Stimulated activated CD4-positive, alpha-beta T cell treated with anti-CD3 and anti-CD28 coated beads, TNF-alpha, amount 100 ng/mL, for 4 hours (primary cell): ENCODE measurements around the gene SPTLC2.
A peak's percentile ranks its signal among the peaks of the same experiment; 100 is the strongest.
"Not testable (repeated sequence)": the region's sequence is repeated elsewhere in the genome, so short reads cannot be mapped to it uniquely, and the experiment has no call there.

ENCODE experiments used
- DNase-seq, 3 experiments: peaks; one replicate each; pipeline ENCODE4 v3.0.0-alpha.2; 2020; ENCODE audit warnings: low read depth in 3 of 3

SPTLC2 gene, protein sequence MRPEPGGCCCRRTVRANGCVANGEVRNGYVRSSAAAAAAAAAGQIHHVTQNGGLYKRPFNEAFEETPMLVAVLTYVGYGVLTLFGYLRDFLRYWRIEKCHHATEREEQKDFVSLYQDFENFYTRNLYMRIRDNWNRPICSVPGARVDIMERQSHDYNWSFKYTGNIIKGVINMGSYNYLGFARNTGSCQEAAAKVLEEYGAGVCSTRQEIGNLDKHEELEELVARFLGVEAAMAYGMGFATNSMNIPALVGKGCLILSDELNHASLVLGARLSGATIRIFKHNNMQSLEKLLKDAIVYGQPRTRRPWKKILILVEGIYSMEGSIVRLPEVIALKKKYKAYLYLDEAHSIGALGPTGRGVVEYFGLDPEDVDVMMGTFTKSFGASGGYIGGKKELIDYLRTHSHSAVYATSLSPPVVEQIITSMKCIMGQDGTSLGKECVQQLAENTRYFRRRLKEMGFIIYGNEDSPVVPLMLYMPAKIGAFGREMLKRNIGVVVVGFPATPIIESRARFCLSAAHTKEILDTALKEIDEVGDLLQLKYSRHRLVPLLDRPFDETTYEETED

GRCh38 chr14:77616454-77617229 is at the start of gene SPTLC2:
Gene SPTLC2, minus strand, starts transcription at chr14:77616637. Its CDS starts 58 bp downstream, at chr14:77616579.
- DNase-seq, result peak; percentile 86 to 96 (median 93)

DNA sequence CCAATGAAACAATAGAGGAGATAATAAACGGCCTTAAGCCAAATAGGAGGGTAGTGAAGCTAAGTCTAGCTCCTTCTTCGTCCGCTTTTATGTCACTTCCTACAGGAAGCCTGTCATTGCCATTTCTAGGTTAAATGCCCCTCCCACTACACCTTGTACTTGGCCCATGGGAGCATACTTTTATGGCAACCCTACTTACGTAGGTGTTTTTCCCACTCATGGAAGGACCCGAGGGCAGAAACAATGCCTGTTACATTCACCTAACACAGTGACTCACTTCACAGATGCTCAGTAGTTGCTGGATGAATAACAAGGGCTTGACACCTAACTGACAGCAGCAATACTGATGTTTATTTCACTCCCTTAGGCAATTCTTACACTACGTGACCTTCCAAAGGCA is 46.9 kb upstream of the SPTLC2 start:
- no peak for DNase-seq

DNA sequence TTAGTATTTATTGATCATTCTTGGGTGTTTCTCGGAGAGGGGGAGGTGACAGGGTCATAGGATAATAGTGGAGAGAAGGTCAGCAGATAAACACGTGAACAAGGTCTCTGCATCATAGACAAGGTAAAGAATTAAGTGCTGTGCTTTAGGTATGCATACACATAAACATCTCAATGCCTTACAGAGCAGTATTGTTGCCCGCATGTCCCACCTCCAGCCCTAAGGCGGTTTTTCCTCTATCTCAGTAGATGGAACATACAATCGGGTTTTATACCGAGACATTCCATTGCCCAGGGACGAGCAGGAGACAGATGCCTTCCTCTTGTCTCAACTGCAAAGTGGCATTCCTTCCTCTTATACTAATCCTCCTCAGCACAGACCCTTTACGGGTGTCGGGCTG is 45.1 kb upstream of the SPTLC2 start:
- DNase-seq, result not testable (repeated sequence)

GRCh38 chr14:77660754-77661153 is 44.3 kb upstream of the SPTLC2 start:
- no peak for DNase-seq

GRCh38 chr14:77659831-77660230 is 43.4 kb upstream of the SPTLC2 start:
- DNase-seq, result no peak

DNA sequence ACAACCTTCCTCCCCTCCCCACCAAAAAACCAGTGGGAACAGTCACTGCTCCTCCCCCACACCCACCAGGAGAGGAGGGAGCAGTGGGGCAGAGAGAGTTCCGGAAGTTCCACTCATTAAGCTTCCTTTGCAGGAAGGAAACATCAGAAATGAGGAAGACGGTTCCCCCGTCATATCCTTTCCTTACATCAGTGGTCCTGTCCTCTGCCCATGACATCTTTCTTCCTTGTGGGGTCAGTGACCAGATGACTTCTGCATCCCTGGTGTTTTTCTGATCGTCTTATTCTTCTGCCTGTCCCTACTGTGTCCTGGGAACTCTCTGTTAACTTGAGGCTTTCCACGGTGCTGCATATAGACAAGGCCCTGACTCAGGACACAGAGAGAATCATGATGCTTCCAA is 40.8 kb upstream of the SPTLC2 start:
- no peak for DNase-seq

GRCh38 chr14:77654001-77654441 is 37.6 kb upstream of the SPTLC2 start:
- DNase-seq, result no peak

- no peak for DNase-seq
Observed at GRCh38 chr14:77649326-77649725, 32.9 kb upstream of the SPTLC2 start.

DNA sequence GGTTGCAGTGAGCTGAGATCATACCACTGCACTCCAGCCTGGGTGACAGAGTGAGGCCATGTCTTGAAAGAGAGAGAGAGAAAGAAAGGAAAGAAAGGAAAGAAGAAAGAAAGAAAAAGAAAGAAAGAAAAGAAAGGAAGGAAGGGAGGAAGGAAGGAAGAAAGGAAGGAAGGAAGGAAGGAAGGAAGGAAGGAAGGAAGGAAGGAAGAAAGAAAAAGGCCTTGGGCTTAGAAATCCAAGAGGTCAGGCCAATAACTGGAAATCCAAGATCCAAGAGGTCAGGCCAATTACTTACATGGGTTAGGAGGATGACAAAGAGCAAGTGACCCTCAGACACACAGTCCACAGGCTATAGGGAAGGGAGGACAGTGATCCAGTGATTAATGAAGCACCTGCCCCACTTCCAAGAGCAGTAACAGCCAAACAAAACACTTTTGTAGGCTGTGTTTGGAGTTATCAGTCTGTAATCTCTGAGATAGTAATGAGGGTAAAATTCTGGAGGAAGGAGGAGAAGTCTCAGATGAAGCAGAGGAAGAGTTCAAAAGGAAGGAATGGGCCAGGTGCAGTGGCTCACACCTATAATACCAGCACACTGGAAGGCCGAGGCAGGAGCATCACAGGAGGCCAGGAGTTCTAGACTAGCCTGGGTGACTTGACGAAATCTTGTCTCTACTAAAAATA is 32.2 kb upstream of the SPTLC2 start:
- DNase-seq, result no peak

- DNase-seq, result no peak
Observed at GRCh38 chr14:77647853-77648252, 31.4 kb upstream of the SPTLC2 start.

GRCh38 chr14:77646907-77647306 is 30.5 kb upstream of the SPTLC2 start:
- DNase-seq, result no peak

GRCh38 chr14:77645520-77646230 is 29.2 kb upstream of the SPTLC2 start:
- no peak for DNase-seq

- no peak for DNase-seq
Observed at GRCh38 chr14:77642407-77642806, 26.0 kb upstream of the SPTLC2 start.

GRCh38 chr14:77641534-77642341 is 25.3 kb upstream of the SPTLC2 start:
- peak; percentile 47 to 54 (median 48) for DNase-seq

DNA sequence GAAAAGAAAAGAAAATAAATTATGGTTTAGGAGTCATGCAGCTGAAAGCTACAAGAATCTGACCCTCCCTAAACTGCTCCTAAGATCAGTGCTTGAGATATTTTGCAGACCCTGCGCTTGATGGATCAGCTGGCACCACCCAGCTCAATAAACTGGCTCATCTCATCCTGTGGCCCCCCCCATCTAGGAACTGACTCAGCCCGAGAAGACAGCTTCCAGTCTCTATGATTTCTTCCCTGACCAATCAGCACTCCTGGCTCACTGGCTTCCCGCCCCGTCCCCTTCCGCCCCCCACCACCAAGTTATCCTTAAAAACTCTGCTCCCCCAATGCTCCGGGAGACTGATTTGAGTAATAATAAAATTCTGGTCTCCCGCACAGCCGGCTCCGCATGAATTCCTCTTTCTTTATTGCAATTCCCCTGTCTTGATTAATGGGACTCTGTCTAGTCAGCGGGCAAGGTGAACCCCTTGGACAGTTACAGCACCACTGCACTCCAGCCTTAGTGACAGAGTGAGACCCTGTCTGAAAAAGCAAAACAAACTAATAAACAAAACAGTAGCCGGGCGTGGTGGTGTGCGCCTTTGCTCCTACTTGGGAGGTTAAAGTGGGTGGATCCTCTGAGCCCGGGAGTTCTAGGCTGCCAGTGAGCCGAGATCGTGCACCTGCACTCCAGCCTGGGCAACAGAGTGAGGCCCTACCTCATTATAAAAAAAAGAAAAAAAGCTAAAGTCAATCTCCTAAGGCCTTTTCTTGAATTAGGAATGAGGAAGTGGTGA is 24.5 kb upstream of the SPTLC2 start:
- no peak for DNase-seq

GRCh38 chr14:77638771-77639171 is 22.3 kb upstream of the SPTLC2 start:
- no peak for DNase-seq

- DNase-seq, result not testable (repeated sequence)
Observed at GRCh38 chr14:77635869-77636268, 19.4 kb upstream of the SPTLC2 start.

DNA sequence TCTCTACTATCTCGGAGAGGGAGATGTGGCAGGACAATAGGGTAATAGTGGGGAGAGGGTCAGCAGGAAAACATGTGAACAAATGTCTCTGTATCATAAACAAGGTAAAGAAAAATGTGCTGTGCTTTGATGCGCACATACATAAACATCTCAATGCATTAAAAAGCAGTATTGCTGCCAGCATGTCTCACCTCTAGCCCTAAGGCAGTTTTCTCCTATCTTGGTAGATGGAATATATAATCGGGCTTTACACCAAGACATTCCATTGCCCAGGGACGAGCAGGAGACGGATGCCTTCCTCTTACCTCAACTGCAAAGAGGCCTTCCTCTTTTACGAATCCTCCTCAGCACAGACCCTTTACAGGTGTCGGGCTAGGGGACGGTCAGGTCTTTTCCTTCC is 19.0 kb upstream of the SPTLC2 start:
- DNase-seq, result not testable (repeated sequence)

- DNase-seq, result no peak
Observed at GRCh38 chr14:77630111-77630510, 13.7 kb upstream of the SPTLC2 start.

DNA sequence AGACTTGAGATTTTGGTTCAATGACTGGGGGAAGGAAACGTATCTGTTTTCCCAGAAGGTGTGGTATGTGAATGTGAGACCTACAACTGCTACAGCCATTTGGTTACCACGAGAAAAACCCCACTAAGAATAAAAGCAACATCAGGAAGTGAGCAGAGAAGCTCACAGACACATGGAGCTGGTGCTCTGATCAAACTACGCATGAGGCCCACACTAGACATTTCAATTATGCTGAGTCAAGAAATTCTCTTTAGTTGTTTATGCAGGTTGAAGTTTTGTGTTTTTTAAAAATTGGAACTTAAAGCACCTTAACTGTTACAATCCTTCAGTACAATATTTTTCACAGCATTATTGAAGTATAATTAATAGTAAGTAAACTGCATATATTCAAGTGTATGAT is 8.9 kb upstream of the SPTLC2 start:
- DNase-seq, result no peak
